Glomerular endothelial cell (primary cell): ENCODE data around the gene C2orf80. TPM values are rescaled to one million over a fixed set of nuclear protein-coding genes. Genes with fewer than 3 reads are reported as not detected.
"Not testable (repeated sequence)": the region's sequence is repeated elsewhere in the genome, so short reads cannot be mapped to it uniquely, and the experiment has no call there.

ENCODE experiments used
- DNase-seq: peaks from one replicate; pipeline ENCODE4 v3.0.0-alpha.2; 2011; ENCODE audit warnings: low read depth, low spot score; ENCODE audit errors: extremely low read depth
- total RNA-seq: library from RNA; depleted of rRNA; stranded (reverse); fragments of >200 nt; gene quantifications from 2 replicates; pipeline ENCODE4 v1.2.3, GENCODE V29; 2015

Gene C2orf80
- not detected in 2 replicates for total RNA-seq

GRCh38 chr2:208189810-208190503 lies at the start of gene C2orf80:
C2orf80 (minus strand) TSS chr2:208190030; CDS start chr2:208186986, 3,044 bp downstream.
- no peak for DNase-seq

DNA sequence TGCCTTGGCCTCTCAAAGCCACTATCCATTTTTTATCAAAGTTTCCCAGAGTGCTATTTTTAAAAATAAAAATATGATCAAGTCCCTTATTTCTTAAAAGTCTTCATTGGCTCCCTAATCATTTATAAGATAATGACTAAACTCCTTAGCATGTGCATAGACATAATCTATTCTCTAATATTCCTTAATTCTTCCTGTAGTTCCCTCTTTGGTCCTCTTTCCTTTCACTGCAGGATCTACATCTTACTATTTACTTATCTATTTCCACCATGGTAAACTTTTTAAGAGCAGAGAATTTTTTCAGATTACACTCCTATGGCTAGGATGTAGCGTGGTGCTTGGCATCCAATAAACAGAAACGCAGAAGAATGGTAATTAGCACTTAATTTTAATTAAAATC lies 46.0 kb upstream of the C2orf80 start:
- DNase-seq, result no peak

- no peak for DNase-seq
Measured at GRCh38 chr2:208234786-208235185, 45.0 kb upstream of the C2orf80 start.

GRCh38 chr2:208228476-208228875 lies 38.6 kb upstream of the C2orf80 start:
- DNase-seq, result peak; percentile 22

- DNase-seq, result no peak
Measured at GRCh38 chr2:208227581-208228232, 37.9 kb upstream of the C2orf80 start.

GRCh38 chr2:208224802-208225201 lies 35.0 kb upstream of the C2orf80 start:
- no peak for DNase-seq

DNA sequence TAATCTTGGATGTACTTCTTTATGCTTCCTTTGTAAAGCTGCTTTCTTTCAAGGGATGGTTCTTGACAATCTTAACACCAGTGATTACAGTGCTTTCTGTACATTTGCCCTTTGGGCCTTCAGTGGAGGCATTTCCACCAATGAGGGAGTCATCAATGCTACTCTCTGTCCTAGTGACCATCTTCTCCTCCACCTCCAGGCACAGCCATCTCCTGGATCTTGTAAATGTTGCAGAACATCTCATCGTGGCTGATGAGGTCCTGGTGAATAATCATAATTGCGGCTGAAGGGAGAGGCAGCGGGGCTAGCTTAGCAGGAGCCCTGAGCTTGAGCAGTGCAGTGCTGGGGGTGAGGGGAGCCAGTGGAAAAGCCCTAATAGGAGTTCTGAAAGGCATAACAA lies 32.5 kb upstream of the C2orf80 start:
- DNase-seq, result no peak

DNA sequence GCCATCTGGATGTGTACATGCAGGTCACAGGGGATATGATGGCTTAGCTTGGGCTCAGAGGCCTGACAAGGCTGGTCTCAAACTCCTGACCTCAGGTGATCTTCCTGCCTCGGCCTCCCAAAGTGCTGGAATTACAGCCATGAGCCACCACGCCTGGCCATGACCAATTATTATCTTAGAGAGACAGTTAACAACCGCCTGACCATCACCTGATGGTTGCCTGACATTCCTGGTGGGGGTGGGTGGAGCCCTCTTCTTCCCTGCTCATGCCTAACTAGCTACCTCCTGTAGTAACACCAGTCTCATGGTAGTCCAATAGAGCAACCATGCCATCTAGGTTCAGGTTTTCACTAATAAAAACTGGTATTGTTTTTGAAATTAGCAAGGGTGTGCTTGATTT lies 32.0 kb upstream of the C2orf80 start:
- DNase-seq, result not testable (repeated sequence)

DNA sequence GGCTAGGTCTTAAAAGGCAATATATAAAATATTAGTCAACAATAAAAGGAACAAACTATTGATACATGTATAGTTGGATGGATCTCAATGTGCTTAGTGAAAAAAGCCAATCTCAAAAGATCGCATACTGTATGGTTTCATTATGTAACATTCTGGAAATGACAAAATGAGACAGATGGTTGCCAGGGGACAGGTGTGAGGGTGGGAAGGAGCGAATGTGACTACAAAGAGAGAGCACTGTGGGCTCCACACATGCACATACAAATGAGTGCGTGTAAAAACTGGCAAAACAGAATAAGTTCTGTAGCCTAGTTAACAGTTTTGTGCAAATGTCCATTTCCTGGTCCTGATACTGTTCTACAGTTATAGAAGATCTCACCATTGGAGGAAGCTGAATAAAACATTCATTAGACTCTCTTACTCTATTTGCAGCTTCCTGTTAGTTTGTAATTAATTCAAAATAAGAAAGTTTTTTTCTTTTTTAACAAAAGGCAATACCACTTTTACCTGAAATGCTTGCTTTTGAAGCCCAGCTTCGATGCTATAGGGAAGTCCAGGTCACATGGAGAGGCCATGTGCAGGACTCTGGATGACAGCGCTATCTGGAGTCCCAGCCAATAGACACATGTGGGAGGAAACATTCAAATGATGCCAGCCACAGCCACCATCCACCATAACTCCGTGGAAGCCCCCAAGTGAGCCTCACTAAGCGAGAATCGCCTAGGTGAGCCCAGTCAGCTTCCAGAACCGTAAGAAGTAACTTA lies 21.0 kb upstream of the C2orf80 start:
- no peak for DNase-seq

DNA sequence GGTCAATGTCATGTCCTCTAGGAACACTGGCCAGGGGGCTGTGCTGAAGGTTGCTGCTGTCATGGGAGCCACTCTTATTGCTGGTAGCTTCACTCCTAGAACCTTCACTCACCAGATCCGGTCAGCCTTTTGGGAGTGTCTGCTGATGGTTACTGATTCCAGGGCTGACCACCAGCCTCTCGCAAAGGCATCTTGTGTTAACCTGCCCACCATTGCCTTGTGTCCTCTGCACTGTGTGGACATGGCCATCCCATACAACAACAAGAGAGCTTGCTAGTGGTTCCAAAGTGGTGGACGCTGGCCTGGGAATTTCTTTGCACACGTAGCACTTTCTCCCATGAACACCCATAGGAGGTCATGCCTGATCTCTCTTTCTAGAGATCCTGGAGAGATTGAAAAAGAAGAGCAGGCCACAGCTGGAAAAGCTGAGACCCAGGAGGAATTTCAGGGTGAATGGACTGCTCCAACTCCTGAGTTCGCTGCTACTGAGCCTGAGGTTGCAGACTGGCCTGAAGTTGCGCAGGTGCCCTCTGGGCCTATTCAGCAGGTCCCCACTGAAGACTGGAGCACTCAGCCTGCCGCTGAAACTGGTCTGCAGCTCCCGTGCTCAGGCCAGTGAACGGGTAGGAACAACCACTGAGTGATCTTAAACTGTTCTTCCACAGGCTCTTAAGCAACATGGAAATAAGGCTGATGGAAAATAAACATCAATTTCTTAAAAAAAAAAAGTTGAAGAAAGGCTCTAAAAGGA lies 18.7 kb upstream of the C2orf80 start:
- no peak for DNase-seq

DNA sequence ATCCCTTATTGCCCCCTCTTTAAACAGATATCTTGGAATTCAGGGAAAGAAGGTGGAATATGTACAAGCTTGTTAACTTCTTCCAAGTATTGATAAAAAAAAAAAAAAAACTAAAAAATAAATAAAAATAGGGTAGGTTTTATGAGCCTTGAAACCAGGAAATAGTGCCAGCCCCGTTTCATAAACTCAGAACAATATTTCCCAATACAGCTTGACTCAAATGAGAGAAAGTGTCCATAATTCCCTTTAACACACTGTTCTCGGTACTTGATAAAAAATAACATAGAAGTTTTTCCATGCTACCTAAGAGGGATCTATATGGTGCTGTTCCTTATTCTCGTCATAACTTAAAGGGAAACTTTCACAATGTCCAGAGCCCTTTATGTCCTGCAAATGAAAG lies 17.9 kb upstream of the C2orf80 start:
- DNase-seq, result no peak

DNA sequence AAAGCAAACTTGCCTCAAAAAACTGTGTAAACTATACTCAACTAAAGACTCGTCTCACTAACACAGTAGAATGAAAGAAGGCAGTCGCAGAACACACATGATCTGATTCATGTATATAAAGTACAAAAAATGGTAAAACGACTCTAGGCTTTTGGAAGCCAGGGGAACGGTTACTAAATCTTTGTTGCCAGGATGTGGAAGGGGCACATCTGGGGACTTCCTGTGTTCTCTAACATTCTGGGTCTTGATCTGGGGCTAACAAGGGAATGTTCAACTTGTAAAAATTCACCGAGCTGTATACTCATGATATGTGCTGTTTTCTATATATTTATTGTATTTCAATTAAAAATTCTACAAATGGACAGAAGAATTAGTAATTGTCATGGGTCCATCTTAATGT lies 14.3 kb upstream of the C2orf80 start:
- DNase-seq, result no peak

GRCh38 chr2:208195531-208195930 lies 5.7 kb upstream of the C2orf80 start:
- no peak for DNase-seq

- DNase-seq, result no peak
Measured at GRCh38 chr2:208192611-208193236, 2.9 kb upstream of the C2orf80 start.

GRCh38 chr2:208189069-208189809 lies 591 bp downstream of the C2orf80 start:
- DNase-seq, result no peak

- DNase-seq, result no peak
Measured at GRCh38 chr2:208186893-208187292, 2.9 kb downstream of the C2orf80 start.

- no peak for DNase-seq
Measured at GRCh38 chr2:208186465-208186864, 3.4 kb downstream of the C2orf80 start.

DNA sequence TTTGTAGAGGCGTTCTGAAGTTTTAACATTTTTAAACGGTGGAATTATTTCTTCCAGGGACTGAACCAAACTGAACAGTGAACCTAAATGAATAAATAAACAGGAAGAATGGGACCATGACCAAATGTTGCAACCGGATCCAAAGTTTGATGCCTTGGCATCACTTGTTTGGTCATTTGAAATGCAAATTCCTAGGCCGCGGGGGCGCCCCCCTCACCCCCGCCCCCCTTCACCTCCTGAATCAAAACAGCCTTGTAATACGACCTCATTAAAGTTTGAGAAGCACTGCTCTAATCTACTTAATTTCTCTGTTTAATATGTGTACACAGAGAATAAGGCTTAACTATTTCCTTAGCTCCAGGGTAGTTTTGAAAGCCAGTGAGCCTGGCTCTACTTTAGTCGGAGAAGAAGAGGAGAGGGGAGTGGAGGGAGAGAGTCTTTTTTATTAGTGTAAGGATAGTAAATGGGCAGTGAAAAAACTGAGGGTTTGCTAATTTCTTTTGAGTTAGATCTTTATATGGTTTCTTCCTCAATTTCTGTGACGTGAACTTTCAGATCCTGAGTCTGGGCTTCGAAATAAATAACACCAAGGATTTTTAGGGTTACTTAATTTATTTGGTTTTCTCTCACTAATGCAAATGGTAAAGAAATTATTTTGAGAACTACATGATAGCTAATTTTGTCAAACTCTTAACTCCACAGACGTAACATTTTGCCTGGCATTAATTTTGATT lies 5.7 kb downstream of the C2orf80 start:
- no peak for DNase-seq

GRCh38 chr2:208183526-208183925 lies 6.3 kb downstream of the C2orf80 start:
- DNase-seq, result no peak
